A549 (cell line): Measurements from ENCODE around the gene TNFRSF19. TPM values are rescaled to one million over a fixed set of nuclear protein-coding genes. Genes with fewer than 3 reads are reported as not detected.

Experiments used
- ATAC-seq, 2 experiments: fragments of 200-7000 bp in 1 of 2; fragments of >200 bp in 1 of 2; cut with Nextera tagmentation in 1 of 2; cut with Tn5 transposase in 1 of 2; 3 replicates each; pipeline versions ENCODE4 v1.8.0 to v1.9.1; 2018 to 2020; ENCODE audit warnings: mild to moderate bottlenecking in 1 of 2, moderate library complexity in 1 of 2
- CTCF ChIA-PET: fragments of 300-600 bp; sonication (Branson Sonifier 250); formaldehyde crosslinking; extraction: SDS; loops from one replicate; lab custom pipeline; 2021; ENCODE audit warnings: antibody characterized with exemption, inconsistent platforms; lab: Yijun Ruan, JAX
- POLR2A ChIA-PET: fragments of 350-600 bp; formaldehyde crosslinking; extraction: SDS; loops from one replicate; lab custom pipeline; 2021; ENCODE audit warnings: antibody characterized with exemption, inconsistent platforms; lab: Yijun Ruan, JAX
- DNase-seq, 2 experiments: peaks; one replicate each; pipeline versions ENCODE4 v3.0.0 to v3.0.0-alpha.2; 2011 to 2016; ENCODE audit warnings: low read depth in 1 of 2, low spot score in 1 of 2
- FAIRE-seq: peaks from 2 replicates; lab custom pipeline; 2011; peaks lifted over from hg19 to GRCh38; lab: Jason Lieb, UNC
- H3K27ac ChIP-seq, 2 experiments: fragments of >200 bp; sonication (Bioruptor Twin); formaldehyde crosslinking; 3 replicates each; pipeline ENCODE4 v1.5.1; 2016 to 2017
- H3K4me1 ChIP-seq: fragments of >200 bp; sonication (Bioruptor Twin); formaldehyde crosslinking; 3 replicates; pipeline ENCODE4 v1.6.1; 2016
- H3K4me2 ChIP-seq: fragments of >200 bp; sonication (Bioruptor Twin); formaldehyde crosslinking; 3 replicates; pipeline ENCODE4 v1.6.1; 2016
- H3K4me3 ChIP-seq: fragments of >200 bp; sonication (Bioruptor Twin); formaldehyde crosslinking; 3 replicates; pipeline ENCODE4 v1.5.1; 2016
- H3K9me3 ChIP-seq: fragments of >200 bp; sonication (Bioruptor Twin); formaldehyde crosslinking; 3 replicates; pipeline ENCODE4 v1.6.1; 2016
- CBX2 ChIP-seq: fragments of 200-600 bp; sonication (generic); IDR thresholded peaks from 2 replicates; pipeline ENCODE4 v1.6.1; 2016; ENCODE audit warnings: low read depth, mild to moderate bottlenecking, borderline replicate concordance
- CBX8 ChIP-seq: fragments of 200-600 bp; sonication (generic); IDR thresholded peaks from 2 replicates; pipeline ENCODE4 v1.6.1; 2016
- CEBPB ChIP-seq, 2 experiments: fragments of >200 bp in 1 of 2; sonication (Bioruptor Twin) in 1 of 2; formaldehyde crosslinking in 1 of 2; IDR thresholded peaks; 2 replicates each; pipeline ENCODE4 v1.6.1; 2012 to 2016
- EHMT2 ChIP-seq: fragments of 200-600 bp; sonication (generic); IDR thresholded peaks from 2 replicates; pipeline ENCODE4 v1.6.1; 2016; ENCODE audit warnings: antibody characterized with exemption, low read depth, mild to moderate bottlenecking, moderate library complexity
- EP300 ChIP-seq, 2 experiments: fragments of >200 bp; sonication (Bioruptor Twin); formaldehyde crosslinking; IDR thresholded peaks; 2 replicates in 1 of 2; 3 replicates in 1 of 2; pipeline ENCODE4 v1.6.1; 2016 to 2017
- ESRRA ChIP-seq: fragments of 150-350 bp; IDR thresholded peaks from 2 replicates; pipeline ENCODE4 v1.6.1; 2014; ENCODE audit warnings: mild to moderate bottlenecking, low read length, borderline replicate concordance
- HDAC2 ChIP-seq: fragments of 200-600 bp; sonication (generic); IDR thresholded peaks from 2 replicates; pipeline ENCODE4 v1.6.1; 2016
- HEYL ChIP-seq: fragments of 250-450 bp; sonication (Bioruptor Pico); IDR thresholded peaks from 2 replicates; pipeline ENCODE4 v1.8.0; 2021; ENCODE audit warnings: mild to moderate bottlenecking, moderate library complexity
- HOXB13 ChIP-seq: fragments of 250-450 bp; sonication (Bioruptor Pico); IDR thresholded peaks from 2 replicates; pipeline ENCODE4 v1.5.0; 2020; ENCODE audit warnings: low read depth, mild to moderate bottlenecking, moderate library complexity
- KDM5A ChIP-seq: fragments of 200-600 bp; sonication (generic); IDR thresholded peaks from 2 replicates; pipeline ENCODE4 v1.6.1; 2016; ENCODE audit warnings: antibody characterized with exemption, mild to moderate bottlenecking
- MAFK ChIP-seq: fragments of 450-650 bp; IDR thresholded peaks from 2 replicates; pipeline ENCODE4 v1.6.1; 2014; ENCODE audit not compliant: partially characterized antibody
- MAX ChIP-seq: IDR thresholded peaks from 2 replicates; pipeline ENCODE4 v1.6.1; 2012
- MYC ChIP-seq: IDR thresholded peaks from 2 replicates; pipeline ENCODE4 v1.6.1; 2012; ENCODE audit warnings: mild to moderate bottlenecking, inconsistent platforms, low read length, improper control_type of control experiment, borderline replicate concordance
- NFE2L2 ChIP-seq: fragments of 150-350 bp; conservative IDR thresholded peaks from 2 replicates; pipeline ENCODE4 v1.6.1; 2014; ENCODE audit warnings: low read length
- NR3C1 ChIP-seq: fragments of >200 bp; sonication (Bioruptor Twin); formaldehyde crosslinking; IDR thresholded peaks from 3 replicates; pipeline ENCODE4 v1.6.1; 2017
- PHF8 ChIP-seq: fragments of 200-600 bp; sonication (generic); IDR thresholded peaks from 2 replicates; pipeline ENCODE4 v1.6.1; 2016; ENCODE audit warnings: low read depth, mild to moderate bottlenecking, antibody characterized with exemption, moderate library complexity, borderline replicate concordance
- POLR2A ChIP-seq: IDR thresholded peaks from 2 replicates; pipeline ENCODE4 v1.6.1; 2012; ENCODE audit warnings: mild to moderate bottlenecking, low read length
- REST ChIP-seq: fragments of 200-600 bp; sonication (generic); IDR thresholded peaks from 2 replicates; pipeline ENCODE4 v1.6.1; 2016; ENCODE audit warnings: antibody characterized with exemption, mild to moderate bottlenecking, moderate library complexity
- SMC3 ChIP-seq: fragments of >200 bp; sonication (Bioruptor Twin); formaldehyde crosslinking; IDR thresholded peaks from 3 replicates; pipeline ENCODE4 v1.6.1; 2018; ENCODE audit warnings: inconsistent platforms
- SREBF2 ChIP-seq: fragments of 450-650 bp; IDR thresholded peaks from 2 replicates; pipeline ENCODE4 v1.6.1; 2014; ENCODE audit warnings: mild to moderate bottlenecking, moderate library complexity
- ZC3H11A ChIP-seq: fragments of 450-650 bp; IDR thresholded peaks from 2 replicates; pipeline ENCODE4 v1.6.1; 2014; ENCODE audit warnings: antibody characterized with exemption, mild to moderate bottlenecking
- ZFP36 ChIP-seq: fragments of 450-650 bp; IDR thresholded peaks from 2 replicates; pipeline ENCODE4 v1.6.1; 2014; ENCODE audit warnings: borderline replicate concordance; ENCODE audit not compliant: partially characterized antibody
- WGBS: methylation state at CpG from one replicate; pipeline ENCODE4 v1.1.6; 2017; ENCODE audit errors: missing lambda C conversion rate; 5-methylcytosine and 5-hydroxymethylcytosine counted together
- polyA plus RNA-seq, 4 experiments: library from polyadenylated mRNA; depleted of rRNA in 3 of 4; stranded (reverse); fragments of >200 nt; fragmentation: RNase III in 1 of 4; extraction: RNeasy Plus Mini Kit Qiagen cat#74134 plus additional on column Dnase treatment in 1 of 4; gene quantifications; 2 replicates in 3 of 4; 3 replicates in 1 of 4; pipeline ENCODE4 v1.2.3, GENCODE V29; 2011 to 2017
- TF ChIP-seq, protein P1 (sequence below): fragments of 150-350 bp; IDR thresholded peaks from 2 replicates; pipeline ENCODE4 v1.6.1; 2014; ENCODE audit warnings: low read depth, mild to moderate bottlenecking, low read length

Gene TNFRSF19
- polyA plus RNA-seq, 2 of the 4 experiments (the other 2 are of a cell fraction), result 1.2 to 1.9 TPM

- H3K4me3 ChIP-seq, result no peak overlapping the region
- 95% methylated on average over 1 of the region's 1 CpG for WGBS
- no peak overlapping the region for H3K27ac ChIP-seq
- no peaks in the 10 kb centered on the region for H3K4me1 ChIP-seq
- CTCF ChIA-PET, result no interaction called here
- H3K9me3 ChIP-seq, result no peaks in the 10 kb centered on the region
- ATAC-seq, result no peak
- TF ChIP-seq CBX8, result no peak
- no peak for TF ChIP-seq HEYL
- TF ChIP-seq SREBF2, result no peak
- TF ChIP-seq MYC, result no peak
- TF ChIP-seq PHF8, result no peak
- no peak for TF ChIP-seq MAFK
- TF ChIP-seq ESRRA, result no peak
- TF ChIP-seq NR3C1, result no peak
- no peak for TF ChIP-seq MAX
- TF ChIP-seq ZFP36, result no peak
- TF ChIP-seq ZC3H11A, result no peak
- H3K4me2 ChIP-seq, result no peak overlapping the region
- DNase-seq, result no peak
- FAIRE-seq, result no peak
- POLR2A ChIA-PET, result no interaction called here
Measured at GRCh38 chr13:23685416-23685815, 115.2 kb downstream of the TNFRSF19 start.

- Histone ChIP-seq H3K9me3 (no peaks in the 10 kb centered on the region), H3K4me3 (no peak overlapping the region), H3K4me2 (no peak overlapping the region), H3K27ac (no peak overlapping the region), H3K4me1 (no peaks in the 10 kb centered on the region)
- FAIRE-seq (no peak), DNase-seq (no peak), ATAC-seq (no peak)
- TF ChIP-seq NFE2L2, result no peak
- 84% methylated on average over 3 of the region's 3 CpGs for WGBS
- POLR2A ChIA-PET, result no interaction called here
- CTCF ChIA-PET, result interaction anchor here (1.6 kb wide), 1 partner anchor 109 kb away, joined by 4 read pairs; no protein-coding TSS in a partner anchor
Measured at GRCh38 chr13:23686948-23687347, 116.7 kb downstream of the TNFRSF19 start.

- Histone ChIP-seq H3K4me1 (no peaks in the 10 kb centered on the region), H3K9me3 (no peaks in the 10 kb centered on the region), H3K27ac (no peak overlapping the region), H3K4me2 (no peak overlapping the region), H3K4me3 (no peak overlapping the region)
- ATAC-seq (no peak), FAIRE-seq (no peak), DNase-seq (no peak)
- ChIA-PET CTCF (interaction anchor here (0.6 to 1.6 kb wide), 2 partner anchors 17 to 109 kb away, joined by 3 to 4 read pairs; no protein-coding TSS in a partner anchor), POLR2A (no interaction called here)
- no peak for TF ChIP-seq POLR2A
- TF ChIP-seq HOXB13 (CRISPR knock-in tag), result no peak
- TF ChIP-seq KDM5A, result no peak
- TF ChIP-seq EP300 (IDR thresholded peaks at IDR 0.05), result no peak
- no peak for TF ChIP-seq MYC
- TF ChIP-seq MAFK, result no peak
- TF ChIP-seq, protein P1, sequence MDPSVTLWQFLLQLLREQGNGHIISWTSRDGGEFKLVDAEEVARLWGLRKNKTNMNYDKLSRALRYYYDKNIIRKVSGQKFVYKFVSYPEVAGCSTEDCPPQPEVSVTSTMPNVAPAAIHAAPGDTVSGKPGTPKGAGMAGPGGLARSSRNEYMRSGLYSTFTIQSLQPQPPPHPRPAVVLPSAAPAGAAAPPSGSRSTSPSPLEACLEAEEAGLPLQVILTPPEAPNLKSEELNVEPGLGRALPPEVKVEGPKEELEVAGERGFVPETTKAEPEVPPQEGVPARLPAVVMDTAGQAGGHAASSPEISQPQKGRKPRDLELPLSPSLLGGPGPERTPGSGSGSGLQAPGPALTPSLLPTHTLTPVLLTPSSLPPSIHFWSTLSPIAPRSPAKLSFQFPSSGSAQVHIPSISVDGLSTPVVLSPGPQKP, result no peak
- TF ChIP-seq EHMT2, result no peak
- no peak for TF ChIP-seq HDAC2
- WGBS, result 77% methylated on average over 5 of the region's 5 CpGs
Measured at GRCh38 chr13:23687614-23688013, 117.4 kb downstream of the TNFRSF19 start.

DNA sequence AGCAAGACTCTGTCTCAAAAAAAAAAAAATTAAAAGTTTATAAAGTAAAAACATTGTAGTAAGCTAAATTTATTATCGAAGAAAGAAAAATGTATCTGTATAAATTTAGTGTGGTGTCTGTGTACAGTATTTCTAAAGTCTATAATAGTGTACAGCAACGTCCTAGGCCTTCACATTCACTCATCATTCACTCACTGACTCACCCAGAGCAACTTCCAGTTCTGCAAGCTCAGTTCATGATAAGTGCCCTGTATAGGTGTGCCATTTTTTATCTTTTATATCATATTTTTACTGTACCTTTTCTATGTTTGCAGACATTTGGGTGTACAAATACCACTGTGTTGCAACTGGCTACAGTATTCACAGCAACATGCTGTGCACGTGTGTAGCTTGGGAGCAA lies 118.1 kb downstream of the TNFRSF19 start:
- ChIA-PET POLR2A (no interaction called here), CTCF (interaction anchor here (0.6 to 1.6 kb wide), 2 partner anchors 18 to 110 kb away, joined by 3 to 4 read pairs; no protein-coding TSS in a partner anchor)
- TF ChIP-seq NR3C1, result no peak
- no peak for TF ChIP-seq SMC3
- TF ChIP-seq CBX8, result no peak
- no peak for TF ChIP-seq CBX2
- no peak for TF ChIP-seq MAX
- TF ChIP-seq CEBPB (IDR thresholded peaks at IDR 0.05), result no peak
- no peak for TF ChIP-seq REST
- Histone ChIP-seq H3K4me2 (no peak overlapping the region), H3K4me3 (no peak overlapping the region), H3K4me1 (no peaks in the 10 kb centered on the region), H3K9me3 (no peaks in the 10 kb centered on the region), H3K27ac (no peak overlapping the region)
- no peak for DNase-seq
- 50% methylated on average over 3 of the region's 3 CpGs for WGBS
- FAIRE-seq, result no peak
- ATAC-seq, result no peak
